NCI-H526 treated with DMSO at 0.1 percent for 48 hours (cell line): Measurements from ENCODE around the gene SPRY2.
"Not testable (repeated sequence)": the region's sequence is repeated elsewhere in the genome, so short reads cannot be mapped to it uniquely, and the experiment has no call there.

Experiments
- DNase-seq: peaks from one replicate; lab custom pipeline; 2025; lab: John Stamatoyannopoulos, UW

The SPRY2 gene

GRCh38 chr13:80348750-80349149 is 7.8 kb upstream of the SPRY2 start:
- no peak for DNase-seq

GRCh38 chr13:80348314-80348713 is 7.4 kb upstream of the SPRY2 start:
- DNase-seq: no peak

DNA sequence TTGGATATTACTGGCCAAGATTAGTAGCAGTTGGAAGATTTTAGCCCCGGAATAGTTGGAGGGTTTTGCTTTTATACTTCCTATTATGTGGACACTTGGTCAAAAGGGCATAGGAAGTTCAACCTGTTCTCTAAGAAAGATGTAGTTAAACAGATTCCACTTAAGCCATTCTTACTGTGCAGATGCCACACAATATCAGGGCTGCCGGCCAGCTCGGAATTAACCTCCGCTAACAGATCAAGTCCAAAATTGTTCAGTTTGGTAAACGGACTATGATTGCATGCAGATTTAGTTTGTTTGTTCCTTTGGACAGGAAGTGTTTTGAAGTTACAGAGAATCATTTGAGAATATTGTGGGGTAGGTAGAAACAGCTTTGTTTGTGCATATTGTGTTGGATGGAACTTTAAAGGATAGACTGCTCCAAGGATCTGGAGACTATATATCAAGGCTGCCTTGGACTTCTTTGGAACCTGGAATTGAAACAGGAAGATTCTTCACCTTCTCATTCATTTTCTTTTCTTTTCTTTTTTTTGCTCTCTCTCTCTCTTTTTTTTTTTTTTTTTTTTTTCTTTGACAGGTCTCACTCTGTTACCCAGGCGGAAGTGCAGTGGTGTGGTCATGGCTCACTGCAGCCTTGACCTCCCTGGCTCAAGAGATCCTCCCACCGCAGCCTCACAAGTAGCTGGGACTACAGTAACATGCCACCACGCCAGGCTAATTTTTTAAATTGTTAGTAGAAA is 5.0 kb upstream of the SPRY2 start:
- no peak for DNase-seq

GRCh38 chr13:80344032-80344431 is 3.1 kb upstream of the SPRY2 start:
- not testable (repeated sequence) for DNase-seq

GRCh38 chr13:80342471-80343371 is 1.8 kb upstream of the SPRY2 start:
- peak; percentile 90 for DNase-seq

DNA sequence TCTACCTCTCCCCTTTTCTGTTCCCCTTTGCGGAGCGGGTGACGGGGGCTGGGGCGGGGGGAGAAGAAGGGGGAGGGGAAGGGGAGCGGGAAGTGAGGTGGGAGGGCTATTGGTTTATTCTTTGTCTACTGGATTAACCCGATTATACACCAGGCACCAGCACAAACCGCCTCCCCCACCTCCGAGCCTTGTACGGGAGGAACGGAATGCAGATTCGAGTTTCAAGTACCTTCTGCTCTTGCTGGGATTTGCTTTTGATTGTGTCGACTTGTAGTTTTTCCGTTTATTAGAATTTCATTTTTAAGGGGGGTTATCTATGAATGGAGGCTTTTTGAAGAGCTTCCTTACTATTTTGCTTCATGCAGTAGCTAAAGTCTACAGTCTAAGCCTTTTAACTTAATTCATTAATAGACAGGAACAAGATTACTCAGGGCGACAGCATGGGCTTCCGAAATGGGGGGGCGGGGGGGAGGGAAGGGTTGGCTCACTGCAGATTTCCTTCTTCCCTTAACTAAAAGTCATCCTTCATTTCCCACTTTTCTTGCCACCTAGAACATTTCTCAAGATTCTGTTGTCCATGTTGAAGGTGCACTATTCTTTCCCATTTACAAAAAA is 937 bp upstream of the SPRY2 start:
- peak; percentile 83 for DNase-seq

- peak; percentile 84 for DNase-seq
These were observed 250 bp downstream of the SPRY2 start for GRCh38 chr13:80340651-80341100.

- DNase-seq: peak; percentile 84
These were observed 845 bp downstream of the SPRY2 start for GRCh38 chr13:80339912-80340650.

GRCh38 chr13:80339563-80339911 is 1.4 kb downstream of the SPRY2 start:
- DNase-seq: no peak

DNA sequence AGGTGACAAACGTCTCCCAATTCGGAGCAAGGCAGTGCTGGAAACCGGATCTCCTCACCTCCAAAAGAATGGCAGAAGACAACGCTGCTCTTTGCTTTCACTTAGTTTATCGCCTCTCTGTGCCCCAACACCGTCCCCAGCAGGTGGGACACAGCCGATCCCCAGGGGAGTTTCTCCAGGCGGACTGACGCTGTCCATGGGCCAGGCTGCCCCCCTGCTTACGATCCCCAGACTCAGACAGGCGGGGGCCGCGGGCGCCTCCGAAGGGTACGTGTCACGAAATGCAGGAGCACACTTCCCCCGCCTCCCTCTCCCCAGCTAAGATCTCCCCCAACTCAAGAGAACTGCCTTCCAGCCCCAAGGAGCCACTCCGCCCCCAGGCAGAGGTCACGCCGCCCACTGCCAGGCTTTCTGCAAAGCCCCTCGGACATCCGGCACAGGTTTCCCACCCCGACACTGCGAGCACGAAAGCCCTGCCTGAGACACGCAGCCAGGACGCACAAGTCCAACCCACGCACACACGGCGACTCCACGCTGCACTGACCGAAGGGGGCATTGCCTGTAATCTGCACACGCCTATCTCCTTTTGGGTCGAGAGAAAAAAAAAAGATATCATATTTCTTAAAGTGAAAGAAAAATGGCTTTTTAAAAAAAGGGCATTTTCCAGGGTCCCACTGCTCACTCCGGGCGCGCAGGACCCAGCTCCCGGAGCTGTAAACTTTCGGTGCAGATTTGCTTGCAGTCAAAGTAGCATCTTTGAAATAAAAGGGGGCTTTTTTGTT is 2.0 kb downstream of the SPRY2 start:
- DNase-seq: peak; percentile 82

DNA sequence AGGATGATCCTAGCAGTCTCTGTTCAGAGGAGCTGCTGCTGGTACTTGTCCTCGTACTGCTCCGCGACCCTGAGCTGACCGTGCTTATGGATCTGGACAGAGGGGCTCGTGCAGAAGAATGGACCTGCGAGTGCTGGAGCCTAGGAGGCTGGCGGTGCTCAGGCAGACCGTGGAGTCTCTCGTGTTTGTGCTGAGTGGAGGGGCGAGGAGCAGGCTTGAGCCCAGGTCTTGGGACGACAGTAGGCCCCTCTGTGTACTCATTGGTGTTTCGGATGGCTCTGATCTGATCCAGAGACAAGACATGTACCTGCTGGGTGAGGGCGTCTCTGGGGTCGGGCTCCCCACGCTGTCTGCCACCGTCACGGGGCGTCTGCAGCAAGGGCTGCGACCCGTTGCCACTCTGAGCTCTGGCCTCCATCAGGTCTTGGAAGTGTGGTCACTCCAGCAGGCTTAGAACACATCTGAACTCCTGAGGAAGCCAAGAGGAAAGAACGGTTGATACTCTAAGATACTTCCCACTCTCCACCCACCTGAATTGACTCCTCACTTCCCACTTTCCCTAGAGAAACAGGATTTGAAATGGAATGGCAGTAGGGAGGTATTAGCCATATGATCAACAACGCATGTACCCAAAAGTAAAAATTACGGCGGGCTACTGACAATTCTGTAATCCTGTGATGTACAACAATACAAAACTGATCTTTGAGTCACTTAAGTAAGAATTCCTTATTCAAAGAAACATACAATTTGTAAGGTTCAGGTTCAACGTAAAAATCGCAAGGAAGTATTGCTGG is 3.4 kb downstream of the SPRY2 start:
- no peak for DNase-seq

GRCh38 chr13:80336776-80337287 is 4.1 kb downstream of the SPRY2 start:
- no peak for DNase-seq

DNA sequence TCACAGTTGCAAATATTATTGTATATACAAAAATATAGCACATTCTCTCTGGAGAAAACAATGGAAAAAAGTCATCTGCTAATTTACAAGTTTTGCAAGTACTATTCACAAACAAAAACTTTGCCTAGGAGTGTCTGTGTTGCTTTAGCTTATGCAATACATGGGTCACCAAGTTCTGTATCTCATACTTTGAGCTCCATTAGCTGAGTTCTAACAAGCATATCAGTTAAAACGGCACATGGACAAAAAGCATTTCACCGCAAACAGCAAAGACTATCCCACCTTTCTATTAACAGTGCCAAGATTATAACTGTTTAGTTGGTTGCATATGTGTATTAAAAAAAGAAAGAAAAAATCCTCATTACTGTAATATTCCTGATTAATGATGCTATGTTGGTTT is 4.6 kb downstream of the SPRY2 start:
- DNase-seq: no peak

DNA sequence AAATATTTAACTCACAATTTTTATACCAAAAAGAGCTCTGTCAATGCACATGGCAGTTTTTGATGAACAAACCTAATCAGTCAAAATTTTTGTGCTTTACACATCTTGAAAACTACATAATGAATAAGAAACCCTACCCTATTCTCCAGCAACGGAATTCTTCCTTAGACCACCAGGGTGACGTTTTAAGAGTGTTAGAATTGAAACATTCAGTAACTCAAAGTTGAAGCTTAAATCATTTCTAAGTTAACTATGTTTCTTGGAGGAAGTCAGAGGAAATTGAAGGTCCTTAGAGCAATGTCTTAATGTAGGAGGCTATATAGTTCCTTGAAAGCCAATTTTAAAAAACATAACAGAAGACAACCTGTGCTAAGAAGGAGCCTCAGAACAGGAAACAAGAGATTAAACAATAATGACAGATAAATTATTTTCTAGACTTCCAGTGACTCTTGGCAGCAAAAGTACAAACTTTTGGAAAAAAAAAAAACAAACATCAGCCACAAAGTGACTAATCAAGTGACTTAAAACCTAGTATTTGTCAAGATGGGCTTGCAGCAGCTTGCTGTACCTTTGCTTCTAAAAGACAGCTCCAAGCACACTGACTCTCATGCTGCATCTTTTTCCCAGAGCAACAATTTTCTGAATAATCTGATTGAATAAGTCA is 6.2 kb downstream of the SPRY2 start:
- DNase-seq: no peak

GRCh38 chr13:80331984-80332383 is 8.9 kb downstream of the SPRY2 start:
- DNase-seq: no peak

DNA sequence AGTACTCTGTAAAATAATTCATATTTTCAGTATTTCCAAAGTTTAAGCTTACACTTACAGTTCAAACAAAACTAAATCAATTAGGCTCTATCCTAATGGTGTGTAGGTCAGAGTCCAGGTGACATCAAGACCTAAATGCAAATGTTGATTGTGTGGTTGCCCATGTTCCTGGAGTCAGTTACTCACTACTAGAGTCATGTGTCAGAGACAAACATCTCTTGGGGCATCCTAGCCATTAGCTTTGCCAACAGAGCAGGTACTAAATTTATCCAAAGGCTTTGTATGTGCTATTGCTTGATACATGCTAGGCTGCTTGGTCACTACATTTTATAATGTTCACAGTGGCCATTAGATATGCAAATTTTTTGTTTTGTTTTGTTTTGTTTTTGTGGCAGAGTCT is 11.7 kb downstream of the SPRY2 start:
- DNase-seq: no peak

GRCh38 chr13:80319004-80319403 is 21.9 kb downstream of the SPRY2 start:
- DNase-seq: no peak

DNA sequence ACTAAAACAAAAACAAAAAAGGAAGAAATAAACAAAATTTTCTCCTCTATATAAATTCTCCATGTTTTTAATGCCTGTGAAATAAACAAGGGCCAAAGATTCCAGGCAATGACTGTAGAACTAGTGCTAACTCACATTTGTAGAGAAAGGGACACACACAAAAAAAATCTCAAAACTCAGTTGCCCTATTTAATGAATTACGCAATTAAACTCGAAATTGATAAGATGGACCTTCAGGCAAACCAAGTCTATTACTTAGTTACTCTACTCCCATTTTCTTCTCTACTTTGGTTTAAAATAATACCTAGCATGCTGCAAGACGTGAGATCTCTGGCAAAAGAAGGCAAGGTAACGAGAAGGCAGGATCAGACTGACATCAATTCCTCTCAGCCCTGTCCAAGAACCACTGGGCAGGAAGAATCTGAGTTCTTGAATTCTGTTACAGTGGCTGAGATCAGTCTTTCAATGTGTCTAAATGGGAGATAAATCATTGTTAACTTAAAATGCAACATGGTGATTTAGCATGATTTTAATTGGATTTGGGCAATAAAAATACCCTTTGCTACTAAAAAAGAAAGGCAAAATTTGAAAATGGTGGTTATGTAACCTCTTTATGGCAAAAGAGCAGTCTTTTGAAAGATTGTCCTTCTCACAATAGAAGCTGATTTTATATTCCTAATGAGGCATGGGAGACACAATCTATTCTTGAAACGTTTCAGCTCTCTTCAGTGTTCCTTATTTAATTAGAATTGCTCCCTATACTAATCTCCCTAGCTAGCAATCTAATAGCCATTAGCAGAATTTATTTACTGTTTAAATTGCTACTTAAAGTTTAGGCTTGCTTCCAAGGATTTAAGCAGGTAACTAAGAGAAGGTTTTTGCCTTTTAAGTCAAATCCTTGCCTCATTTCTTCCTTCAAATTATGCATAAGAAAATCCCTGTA is 25.9 kb downstream of the SPRY2 start:
- no peak for DNase-seq
